ENCODE measurements around the gene PHOSPHO2. TPM values are rescaled to one million over a fixed set of nuclear protein-coding genes. Genes with fewer than 3 reads are reported as not detected.

The PHOSPHO2 gene
- total RNA-seq, 1 donor from 2014 or later = 3.3 TPM

- no peaks in the 10 kb centered on the region for H3K36me3 ChIP-seq (ENCODE audit: control insufficient read depth, insufficient read depth, low read length)
- TF ChIP-seq, protein P1, sequence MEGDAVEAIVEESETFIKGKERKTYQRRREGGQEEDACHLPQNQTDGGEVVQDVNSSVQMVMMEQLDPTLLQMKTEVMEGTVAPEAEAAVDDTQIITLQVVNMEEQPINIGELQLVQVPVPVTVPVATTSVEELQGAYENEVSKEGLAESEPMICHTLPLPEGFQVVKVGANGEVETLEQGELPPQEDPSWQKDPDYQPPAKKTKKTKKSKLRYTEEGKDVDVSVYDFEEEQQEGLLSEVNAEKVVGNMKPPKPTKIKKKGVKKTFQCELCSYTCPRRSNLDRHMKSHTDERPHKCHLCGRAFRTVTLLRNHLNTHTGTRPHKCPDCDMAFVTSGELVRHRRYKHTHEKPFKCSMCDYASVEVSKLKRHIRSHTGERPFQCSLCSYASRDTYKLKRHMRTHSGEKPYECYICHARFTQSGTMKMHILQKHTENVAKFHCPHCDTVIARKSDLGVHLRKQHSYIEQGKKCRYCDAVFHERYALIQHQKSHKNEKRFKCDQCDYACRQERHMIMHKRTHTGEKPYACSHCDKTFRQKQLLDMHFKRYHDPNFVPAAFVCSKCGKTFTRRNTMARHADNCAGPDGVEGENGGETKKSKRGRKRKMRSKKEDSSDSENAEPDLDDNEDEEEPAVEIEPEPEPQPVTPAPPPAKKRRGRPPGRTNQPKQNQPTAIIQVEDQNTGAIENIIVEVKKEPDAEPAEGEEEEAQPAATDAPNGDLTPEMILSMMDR (IDR thresholded peaks at IDR 0.05; ENCODE audit: insufficient read depth, low read length, poor library complexity, severe bottlenecking) = no peak
- H3K4me3 ChIP-seq (ENCODE audit: low read depth, low read length) = no peak overlapping the region
- DNase-seq (ENCODE audit: low read depth) = no peak
- no peaks in the 10 kb centered on the region for H3K27me3 ChIP-seq (ENCODE audit: control insufficient read depth, insufficient read depth, low read length)
Measured at GRCh38 chr2:169658877-169659276, 35.4 kb upstream of the PHOSPHO2 start.

- Histone ChIP-seq H3K4me3 (ENCODE audit: low read depth, low read length) (no peak overlapping the region), H3K36me3 (ENCODE audit: control insufficient read depth, insufficient read depth, low read length) (no peaks in the 10 kb centered on the region), H3K27me3 (ENCODE audit: control insufficient read depth, insufficient read depth, low read length) (no peaks in the 10 kb centered on the region)
- DNase-seq (ENCODE audit: low read depth) = no peak
- TF ChIP-seq, protein P1 (IDR thresholded peaks at IDR 0.05; ENCODE audit: insufficient read depth, low read length, poor library complexity, severe bottlenecking) = no peak
Measured at GRCh38 chr2:169659320-169659719, 34.9 kb upstream of the PHOSPHO2 start.

- Histone ChIP-seq H3K27me3 (ENCODE audit: control insufficient read depth, insufficient read depth, low read length) (no peaks in the 10 kb centered on the region), H3K4me3 (ENCODE audit: low read depth, low read length) (no peak overlapping the region), H3K36me3 (ENCODE audit: control insufficient read depth, insufficient read depth, low read length) (no peaks in the 10 kb centered on the region)
- TF ChIP-seq, protein P1 (IDR thresholded peaks at IDR 0.05; ENCODE audit: insufficient read depth, low read length, poor library complexity, severe bottlenecking) = no peak
- no peak for DNase-seq (ENCODE audit: low read depth)
Measured at GRCh38 chr2:169661265-169661664, 33.0 kb upstream of the PHOSPHO2 start.

DNA sequence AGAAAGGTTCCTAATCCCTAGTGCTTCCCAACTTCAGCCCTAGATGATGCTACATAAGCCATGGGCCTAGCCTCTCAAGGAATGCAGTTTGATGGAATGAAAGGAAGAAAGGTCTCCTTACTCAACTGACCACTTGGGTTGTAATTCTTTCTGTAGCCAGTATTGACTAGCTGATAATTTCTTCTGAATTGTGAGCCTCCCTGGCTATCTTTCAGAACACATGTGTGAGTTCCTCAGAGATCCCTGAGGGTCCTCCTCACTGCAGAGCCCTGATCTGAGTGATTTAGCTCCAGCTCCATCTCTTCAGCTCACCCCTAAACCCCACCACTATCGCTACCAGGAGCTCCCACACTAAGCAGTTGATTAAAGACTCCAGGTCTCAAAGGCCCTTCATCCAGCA, 31.5 kb upstream of the PHOSPHO2 start:
- no peaks in the 10 kb centered on the region for H3K36me3 ChIP-seq (ENCODE audit: control insufficient read depth, insufficient read depth, low read length)
- no peak for DNase-seq (ENCODE audit: low read depth)
- H3K4me3 ChIP-seq (ENCODE audit: low read depth, low read length) = no peak overlapping the region
- TF ChIP-seq, protein P1 (IDR thresholded peaks at IDR 0.05; ENCODE audit: insufficient read depth, low read length, poor library complexity, severe bottlenecking) = no peak
- H3K27me3 ChIP-seq (ENCODE audit: control insufficient read depth, insufficient read depth, low read length) = no peaks in the 10 kb centered on the region

GRCh38 chr2:169663247-169663646, 31.0 kb upstream of the PHOSPHO2 start:
- no peaks in the 10 kb centered on the region for H3K27me3 ChIP-seq (ENCODE audit: control insufficient read depth, insufficient read depth, low read length)
- TF ChIP-seq, protein P1 (IDR thresholded peaks at IDR 0.05; ENCODE audit: insufficient read depth, low read length, poor library complexity, severe bottlenecking) = no peak
- no peaks in the 10 kb centered on the region for H3K36me3 ChIP-seq (ENCODE audit: control insufficient read depth, insufficient read depth, low read length)
- H3K4me3 ChIP-seq (ENCODE audit: low read depth, low read length) = no peak overlapping the region
- DNase-seq (ENCODE audit: low read depth) = no peak

GRCh38 chr2:169664600-169664977, 29.7 kb upstream of the PHOSPHO2 start:
- DNase-seq (ENCODE audit: low read depth) = no peak
- TF ChIP-seq, protein P1 (IDR thresholded peaks at IDR 0.05; ENCODE audit: insufficient read depth, low read length, poor library complexity, severe bottlenecking) = no peak
- Histone ChIP-seq H3K4me3 (ENCODE audit: low read depth, low read length) (no peak overlapping the region), H3K36me3 (ENCODE audit: control insufficient read depth, insufficient read depth, low read length) (no peaks in the 10 kb centered on the region), H3K27me3 (ENCODE audit: control insufficient read depth, insufficient read depth, low read length) (no peaks in the 10 kb centered on the region)

Data from kidney epithelial cell (primary cell).